ENCODE data around the gene PRICKLE1. TPM values are rescaled to one million over a fixed set of nuclear protein-coding genes. Genes with fewer than 3 reads are reported as not detected.

PRICKLE1 gene
- total RNA-seq, 1 donor from 2014 or later, result 9.4 TPM

- Mint-ChIP-seq H3K4me1 (no peaks in the 10 kb centered on the region), H3K9me3 (no peaks in the 10 kb centered on the region), H3K27ac (ENCODE audit: unreplicated experiment) (no peak overlapping the region), H3K36me3 (ENCODE audit: low read depth) (peaks cover 3% of the 10 kb centered on the region), H3K4me3 (no peak overlapping the region), H3K27me3 (ENCODE audit: low read depth) (no peaks in the 10 kb centered on the region)
- DNase-seq (ENCODE audit: low read depth, low spot score), result no peak
- no peak for TF ChIP-seq CTCF (conservative IDR thresholded peaks at IDR 0.05)
These were observed 42.0 kb upstream of the PRICKLE1 start for GRCh38 chr12:42631513-42631912.

- DNase-seq (ENCODE audit: low read depth, low spot score), result no peak
- no peak overlapping the region for H3K4me3 Mint-ChIP-seq
- H3K9me3 Mint-ChIP-seq, result no peaks in the 10 kb centered on the region
- no peak overlapping the region for H3K27ac Mint-ChIP-seq (ENCODE audit: unreplicated experiment)
- no peak for TF ChIP-seq CTCF (conservative IDR thresholded peaks at IDR 0.05)
- H3K4me1 Mint-ChIP-seq, result no peaks in the 10 kb centered on the region
- H3K27me3 Mint-ChIP-seq (ENCODE audit: low read depth), result no peaks in the 10 kb centered on the region
- H3K36me3 Mint-ChIP-seq (ENCODE audit: low read depth), result peaks cover 3% of the 10 kb centered on the region
These were observed 40.8 kb upstream of the PRICKLE1 start for GRCh38 chr12:42630314-42630713.

- TF ChIP-seq CTCF (conservative IDR thresholded peaks at IDR 0.05), result no peak
- no peak overlapping the region for H3K27ac Mint-ChIP-seq (ENCODE audit: unreplicated experiment)
- H3K4me1 Mint-ChIP-seq, result no peaks in the 10 kb centered on the region
- H3K36me3 Mint-ChIP-seq (ENCODE audit: low read depth), result peaks cover 3% of the 10 kb centered on the region
- no peak for DNase-seq (ENCODE audit: low read depth, low spot score)
- no peak overlapping the region for H3K4me3 Mint-ChIP-seq
- no peaks in the 10 kb centered on the region for H3K9me3 Mint-ChIP-seq
- H3K27me3 Mint-ChIP-seq (ENCODE audit: low read depth), result no peaks in the 10 kb centered on the region
These were observed 37.6 kb upstream of the PRICKLE1 start for GRCh38 chr12:42627151-42627550.

GRCh38 chr12:42625611-42626010 lies 36.1 kb upstream of the PRICKLE1 start:
- Mint-ChIP-seq H3K4me3 (no peak overlapping the region), H3K36me3 (ENCODE audit: low read depth) (peaks cover 3% of the 10 kb centered on the region), H3K27me3 (ENCODE audit: low read depth) (no peaks in the 10 kb centered on the region), H3K4me1 (no peaks in the 10 kb centered on the region), H3K27ac (ENCODE audit: unreplicated experiment) (no peak overlapping the region), H3K9me3 (no peaks in the 10 kb centered on the region)
- DNase-seq (ENCODE audit: low read depth, low spot score), result no peak
- TF ChIP-seq CTCF (conservative IDR thresholded peaks at IDR 0.05), result no peak

GRCh38 chr12:42617622-42618021 lies 28.1 kb upstream of the PRICKLE1 start:
- DNase-seq (ENCODE audit: low read depth, low spot score), result no peak
- peaks cover 10% of the 10 kb centered on the region for H3K36me3 Mint-ChIP-seq (ENCODE audit: low read depth)
- no peaks in the 10 kb centered on the region for H3K27me3 Mint-ChIP-seq (ENCODE audit: low read depth)
- H3K9me3 Mint-ChIP-seq, result peaks cover 11% of the 10 kb centered on the region
- no peaks in the 10 kb centered on the region for H3K4me1 Mint-ChIP-seq
- H3K27ac Mint-ChIP-seq (ENCODE audit: unreplicated experiment), result no peak overlapping the region
- H3K4me3 Mint-ChIP-seq, result no peak overlapping the region
- TF ChIP-seq CTCF (conservative IDR thresholded peaks at IDR 0.05), result no peak

- Mint-ChIP-seq H3K27ac (ENCODE audit: unreplicated experiment) (no peak overlapping the region), H3K9me3 (peaks cover 15% of the 10 kb centered on the region), H3K27me3 (ENCODE audit: low read depth) (no peaks in the 10 kb centered on the region), H3K4me1 (no peaks in the 10 kb centered on the region), H3K4me3 (no peak overlapping the region), H3K36me3 (ENCODE audit: low read depth) (peaks cover 10% of the 10 kb centered on the region)
- no peak for DNase-seq (ENCODE audit: low read depth, low spot score)
- TF ChIP-seq CTCF (conservative IDR thresholded peaks at IDR 0.05), result no peak
These were observed 25.5 kb upstream of the PRICKLE1 start for GRCh38 chr12:42615006-42615405.
